Type B pancreatic cell (in vitro differentiated cells): ENCODE measurements around the gene PPP2R2B. TPM values are rescaled to one million over a fixed set of nuclear protein-coding genes. Genes with fewer than 3 reads are reported as not detected.

Experiments used
- DNase-seq: peaks from one replicate; pipeline ENCODE4 v3.0.0; 2021; ENCODE audit warnings: mixed read lengths; ENCODE audit not compliant: unreplicated experiment; ENCODE audit errors: extremely low spot score
- H3K27ac Mint-ChIP-seq: 2 replicates; pipeline ENCODE4 v1.8.0; 2021; ENCODE audit warnings: mild to moderate bottlenecking, mixed read lengths
- H3K27me3 Mint-ChIP-seq: 2 replicates; pipeline ENCODE4 v1.8.0; 2021; ENCODE audit warnings: mixed read lengths
- H3K36me3 Mint-ChIP-seq: 2 replicates; pipeline ENCODE4 v1.8.0; 2021; ENCODE audit warnings: mixed read lengths
- H3K4me1 Mint-ChIP-seq: one replicate; pipeline ENCODE4 v1.8.0; 2021; ENCODE audit warnings: mixed read lengths; ENCODE audit not compliant: unreplicated experiment
- H3K4me3 Mint-ChIP-seq: 2 replicates; pipeline ENCODE4 v1.8.0; 2021; ENCODE audit warnings: mild to moderate bottlenecking, mixed read lengths
- H3K9me3 Mint-ChIP-seq: 2 replicates; pipeline ENCODE4 v1.8.0; 2021; ENCODE audit warnings: mixed read lengths
- CTCF ChIP-seq: fragments of 200-600 bp; sonication (generic); conservative IDR thresholded peaks from 2 replicates; pipeline ENCODE4 v1.5.0; 2021; ENCODE audit warnings: antibody characterized with exemption, mild to moderate bottlenecking
- total RNA-seq: library from RNA; stranded (reverse); gene quantifications from 2 replicates; pipeline ENCODE4 v1.2.1, GENCODE V29; 2021; ENCODE audit warnings: low replicate concordance

Gene PPP2R2B
- total RNA-seq, 1 donor from 2014 or later = 29.1 TPM

GRCh38 chr5:146698651-146699050 is 179.9 kb downstream of the PPP2R2B start:
- H3K36me3 Mint-ChIP-seq = peaks cover 6% of the 10 kb centered on the region
- H3K27me3 Mint-ChIP-seq = peaks cover 19% of the 10 kb centered on the region
- no peak overlapping the region for H3K4me3 Mint-ChIP-seq
- H3K27ac Mint-ChIP-seq = no peak overlapping the region
- TF ChIP-seq CTCF = no peak
- no peaks in the 10 kb centered on the region for H3K9me3 Mint-ChIP-seq
- no peak for DNase-seq
- H3K4me1 Mint-ChIP-seq = peaks cover 26% of the 10 kb centered on the region

GRCh38 chr5:146697211-146697610 is 181.3 kb downstream of the PPP2R2B start:
- Mint-ChIP-seq H3K4me1 (peaks cover 21% of the 10 kb centered on the region), H3K9me3 (no peaks in the 10 kb centered on the region), H3K27ac (no peak overlapping the region), H3K36me3 (peaks cover 6% of the 10 kb centered on the region), H3K27me3 (peaks cover 25% of the 10 kb centered on the region), H3K4me3 (no peak overlapping the region)
- TF ChIP-seq CTCF = no peak
- DNase-seq = no peak

GRCh38 chr5:146695646-146696045 is 182.9 kb downstream of the PPP2R2B start:
- no peak for DNase-seq
- no peak for TF ChIP-seq CTCF
- H3K9me3 Mint-ChIP-seq = no peaks in the 10 kb centered on the region
- H3K27me3 Mint-ChIP-seq = peaks cover 24% of the 10 kb centered on the region
- H3K4me3 Mint-ChIP-seq = no peak overlapping the region
- peaks cover 11% of the 10 kb centered on the region for H3K36me3 Mint-ChIP-seq
- no peak overlapping the region for H3K27ac Mint-ChIP-seq
- H3K4me1 Mint-ChIP-seq = peaks cover 10% of the 10 kb centered on the region

- H3K9me3 Mint-ChIP-seq = no peaks in the 10 kb centered on the region
- H3K4me1 Mint-ChIP-seq = no peaks in the 10 kb centered on the region
- no peak for TF ChIP-seq CTCF
- no peak overlapping the region for H3K4me3 Mint-ChIP-seq
- H3K27ac Mint-ChIP-seq = no peak overlapping the region
- peaks cover 16% of the 10 kb centered on the region for H3K36me3 Mint-ChIP-seq
- DNase-seq = no peak
- peaks cover 27% of the 10 kb centered on the region for H3K27me3 Mint-ChIP-seq
Observed at GRCh38 chr5:146690880-146691355, 187.6 kb downstream of the PPP2R2B start.

GRCh38 chr5:146687630-146688029 is 190.9 kb downstream of the PPP2R2B start:
- H3K27ac Mint-ChIP-seq = no peak overlapping the region
- H3K4me3 Mint-ChIP-seq = no peak overlapping the region
- H3K4me1 Mint-ChIP-seq = no peaks in the 10 kb centered on the region
- H3K36me3 Mint-ChIP-seq = peaks cover 20% of the 10 kb centered on the region
- no peaks in the 10 kb centered on the region for H3K9me3 Mint-ChIP-seq
- H3K27me3 Mint-ChIP-seq = peaks cover 37% of the 10 kb centered on the region
- no peak for DNase-seq
- no peak for TF ChIP-seq CTCF

GRCh38 chr5:146683861-146684260 is 194.7 kb downstream of the PPP2R2B start:
- Mint-ChIP-seq H3K27me3 (peaks cover 23% of the 10 kb centered on the region), H3K27ac (no peak overlapping the region), H3K4me3 (no peak overlapping the region), H3K9me3 (no peaks in the 10 kb centered on the region), H3K4me1 (no peaks in the 10 kb centered on the region), H3K36me3 (peaks cover 4% of the 10 kb centered on the region)
- TF ChIP-seq CTCF = no peak
- DNase-seq = no peak
